Osteocyte (in vitro differentiated cells): ENCODE results near the gene ZNF141. TPM values are rescaled to one million over a fixed set of nuclear protein-coding genes. Genes with fewer than 3 reads are reported as not detected.
A peak's percentile ranks its signal among the peaks of the same experiment; 100 is the strongest.

ENCODE experiments used
- DNase-seq: peaks from one replicate; pipeline ENCODE4 v3.0.0; 2021; ENCODE audit warnings: mixed read lengths; ENCODE audit not compliant: unreplicated experiment; ENCODE audit errors: extremely low spot score
- H3K27ac Mint-ChIP-seq: one replicate; pipeline ENCODE4 v1.8.0; 2021; ENCODE audit warnings: mild to moderate bottlenecking, mixed read lengths; ENCODE audit not compliant: unreplicated experiment
- H3K27me3 Mint-ChIP-seq: one replicate; pipeline ENCODE4 v1.8.0; 2021; ENCODE audit warnings: mixed read lengths; ENCODE audit not compliant: unreplicated experiment
- H3K36me3 Mint-ChIP-seq: one replicate; pipeline ENCODE4 v1.8.0; 2021; ENCODE audit warnings: mixed read lengths; ENCODE audit not compliant: unreplicated experiment
- H3K4me1 Mint-ChIP-seq: one replicate; pipeline ENCODE4 v1.8.0; 2021; ENCODE audit warnings: mixed read lengths; ENCODE audit not compliant: unreplicated experiment
- H3K4me3 Mint-ChIP-seq: one replicate; pipeline ENCODE4 v1.8.0; 2021; ENCODE audit warnings: mild to moderate bottlenecking, moderate library complexity, mixed read lengths; ENCODE audit not compliant: unreplicated experiment
- H3K9me3 Mint-ChIP-seq: one replicate; pipeline ENCODE4 v1.8.0; 2021; ENCODE audit warnings: mixed read lengths; ENCODE audit not compliant: unreplicated experiment
- CTCF ChIP-seq: fragments of 200-600 bp; sonication (generic); IDR thresholded peaks from 2 replicates; pipeline ENCODE4 v1.5.0; 2021; ENCODE audit warnings: antibody characterized with exemption, mild to moderate bottlenecking, moderate library complexity
- total RNA-seq: library from RNA; stranded (reverse); gene quantifications from 2 replicates; pipeline ENCODE4 v1.2.1, GENCODE V29; 2021

The ZNF141 gene
- total RNA-seq, 1 donor from 2014 or later = 12.6 TPM

- H3K36me3 Mint-ChIP-seq = peaks cover 47% of the 10 kb centered on the region
- H3K27me3 Mint-ChIP-seq = no peaks in the 10 kb centered on the region
- peaks cover 21% of the 10 kb centered on the region for H3K4me1 Mint-ChIP-seq
- DNase-seq = no peak
- H3K4me3 Mint-ChIP-seq = no peak overlapping the region
- TF ChIP-seq CTCF = peak; percentile 14
- no peak overlapping the region for H3K27ac Mint-ChIP-seq
- peaks cover 22% of the 10 kb centered on the region for H3K9me3 Mint-ChIP-seq
These were observed 2.4 kb downstream of the ZNF141 start for GRCh38 chr4:340011-340410.

DNA sequence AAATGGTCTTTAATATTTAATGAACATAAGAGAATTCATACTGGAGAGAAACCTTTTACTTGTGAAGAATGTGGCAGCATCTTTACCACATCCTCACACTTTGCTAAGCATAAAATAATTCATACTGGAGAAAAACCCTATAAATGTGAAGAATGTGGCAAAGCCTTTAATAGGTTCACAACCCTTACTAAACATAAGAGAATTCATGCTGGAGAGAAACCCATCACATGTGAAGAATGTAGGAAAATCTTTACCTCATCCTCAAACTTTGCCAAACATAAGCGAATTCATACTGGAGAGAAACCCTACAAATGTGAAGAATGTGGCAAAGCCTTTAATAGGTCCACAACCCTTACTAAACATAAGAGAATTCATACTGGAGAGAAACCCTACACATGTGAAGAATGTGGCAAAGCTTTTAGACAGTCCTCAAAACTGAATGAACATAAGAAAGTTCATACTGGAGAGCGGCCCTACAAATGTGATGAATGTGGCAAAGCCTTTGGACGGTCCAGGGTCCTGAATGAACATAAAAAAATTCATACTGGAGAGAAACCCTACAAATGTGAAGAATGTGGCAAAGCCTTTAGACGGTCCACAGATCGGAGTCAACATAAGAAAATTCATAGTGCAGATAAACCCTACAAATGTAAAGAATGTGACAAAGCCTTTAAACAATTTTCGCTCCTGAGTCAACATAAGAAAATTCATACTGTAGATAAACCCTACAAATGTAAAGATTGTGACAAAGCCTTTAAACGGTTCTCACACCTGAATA lies 35.6 kb downstream of the ZNF141 start:
- DNase-seq = no peak
- Mint-ChIP-seq H3K27ac (no peak overlapping the region), H3K4me3 (no peak overlapping the region), H3K9me3 (peaks cover 51% of the 10 kb centered on the region), H3K4me1 (no peaks in the 10 kb centered on the region), H3K36me3 (peaks cover 68% of the 10 kb centered on the region), H3K27me3 (no peaks in the 10 kb centered on the region)
- TF ChIP-seq CTCF = no peak

DNA sequence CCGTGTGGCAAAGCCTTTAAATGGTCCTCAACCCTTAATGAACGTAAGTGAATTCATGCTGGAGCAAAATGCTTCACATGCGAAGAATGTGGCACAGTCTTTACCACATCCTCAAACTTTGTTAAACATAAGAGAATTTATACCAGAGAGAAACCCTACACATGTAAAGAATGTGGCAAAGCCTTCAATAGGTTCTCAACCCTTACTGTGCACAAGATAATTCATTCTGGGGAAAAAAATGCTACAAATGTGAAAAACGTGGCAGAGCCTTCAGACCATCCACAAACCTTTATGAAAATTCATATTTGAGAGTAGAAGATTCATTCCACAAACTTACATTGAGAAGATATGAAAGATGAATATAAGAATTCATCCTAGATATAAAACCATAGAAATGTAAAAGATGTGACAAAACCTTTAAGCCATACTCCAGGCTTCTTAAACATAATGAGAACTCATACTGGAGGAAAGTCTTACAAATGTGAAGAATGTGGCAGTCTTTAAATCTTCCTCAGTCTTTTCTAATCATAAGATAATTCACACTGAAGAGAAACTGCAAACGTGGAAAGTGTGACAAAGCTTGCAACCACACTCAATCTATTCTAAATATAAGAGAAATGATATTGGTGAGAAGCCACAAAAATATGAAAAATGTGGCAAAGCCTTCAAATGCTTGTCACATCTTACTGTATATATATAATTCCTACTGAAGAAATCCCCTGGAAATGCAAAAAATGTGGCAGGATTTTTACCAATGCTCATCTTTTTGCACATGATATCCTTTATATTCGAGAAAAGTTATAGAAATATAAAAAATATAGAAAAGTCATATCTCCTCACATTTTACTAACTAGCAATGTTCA lies 36.9 kb downstream of the ZNF141 start:
- H3K27ac Mint-ChIP-seq = no peak overlapping the region

DNA sequence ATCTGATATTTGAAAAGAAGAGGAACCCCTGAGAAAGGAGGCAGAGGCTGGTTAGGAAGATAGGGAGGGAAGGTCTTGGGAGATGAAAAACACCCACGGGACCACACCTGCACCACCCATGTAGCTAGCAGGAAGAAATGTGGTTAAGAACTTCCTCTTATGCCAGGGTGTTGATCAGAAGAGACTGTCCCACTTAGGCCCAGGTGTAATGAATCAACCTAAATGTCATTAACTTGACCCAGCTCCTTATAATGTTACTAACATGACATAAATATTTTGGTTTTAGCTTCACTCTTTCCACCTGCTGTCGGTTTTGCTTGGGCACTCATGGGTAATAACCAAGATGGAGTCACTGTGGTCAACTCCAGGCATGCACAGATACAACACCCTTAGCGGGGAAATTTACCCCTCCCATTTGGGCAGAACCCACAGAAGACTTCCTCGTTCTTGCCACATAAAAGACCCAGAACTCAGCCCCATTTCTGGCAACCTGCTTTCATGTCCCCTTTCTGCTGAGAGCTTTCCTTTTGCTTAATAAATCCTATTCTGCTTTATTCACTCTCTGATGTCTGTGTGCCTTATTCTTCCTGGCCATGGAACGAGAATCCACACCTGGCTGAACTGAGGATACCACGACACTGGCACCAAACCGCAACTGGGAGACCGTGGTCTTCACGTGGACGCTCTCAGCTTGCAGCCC lies 46.8 kb downstream of the ZNF141 start:
- Mint-ChIP-seq H3K4me3 (no peak overlapping the region), H3K4me1 (no peaks in the 10 kb centered on the region), H3K27me3 (no peaks in the 10 kb centered on the region), H3K36me3 (no peaks in the 10 kb centered on the region), H3K9me3 (peaks cover 33% of the 10 kb centered on the region), H3K27ac (no peak overlapping the region)
- no peak for DNase-seq
- TF ChIP-seq CTCF = no peak

More for the DNA sequence above, 36.9 kb downstream of the ZNF141 start:
- Mint-ChIP-seq H3K9me3 (peaks cover 40% of the 10 kb centered on the region), H3K4me3 (no peak overlapping the region), H3K27me3 (no peaks in the 10 kb centered on the region), H3K4me1 (no peaks in the 10 kb centered on the region), H3K36me3 (peaks cover 68% of the 10 kb centered on the region)
- DNase-seq = no peak
- no peak for TF ChIP-seq CTCF
